ENCODE measurements around the gene NEURL1B. TPM values are rescaled to one million over a fixed set of nuclear protein-coding genes. Genes with fewer than 3 reads are reported as not detected.
A peak's percentile ranks its signal among the peaks of the same experiment; 100 is the strongest.

The NEURL1B gene
- total and polyA plus RNA-seq, 8 donors, result 2.8 to 7.8 (median 3.9) TPM

GRCh38 chr5:172644266-172644665, 3.2 kb downstream of the NEURL1B start:
- ATAC-seq, result no peak
- DNase-seq, result no peak
- Histone ChIP-seq H3K36me3 (no peaks in the 10 kb centered on the region), H3K9me3 (no peaks in the 10 kb centered on the region), H3K4me3 (no peak overlapping the region), H3K4me1 (peaks cover 6 to 10% (median 7%) of the 10 kb centered on the region in 3 donors), H3K27me3 (no peaks in the 10 kb centered on the region), H3K27ac (no peak overlapping the region)
- WGBS, 2 donors, result 75% methylated on average over 6 of the region's 6 CpGs
- intact Hi-C loops (cut with DNase I), result no loop called here
- TF ChIP-seq CTCF (IDR thresholded peaks at IDR 0.05), result no peak
- FAIRE-seq, result no peak

- no peak overlapping the region for H3K27ac ChIP-seq
- DNase-seq (no peak), FAIRE-seq (no peak), ATAC-seq (no peak)
- H3K9me3 ChIP-seq, result no peaks in the 10 kb centered on the region
- intact Hi-C loops (cut with DNase I), result no loop called here
- TF ChIP-seq CTCF (IDR thresholded peaks at IDR 0.05), result no peak
- no peaks in the 10 kb centered on the region for H3K36me3 ChIP-seq
- no peak overlapping the region for H3K4me3 ChIP-seq
- no peaks in the 10 kb centered on the region for H3K27me3 ChIP-seq
- WGBS, 2 donors, result 87 to 88% methylated on average over 8 of the region's 8 CpGs
- H3K4me1 ChIP-seq, result peaks cover 6 to 10% (median 7%) of the 10 kb centered on the region in 3 donors
Observed at GRCh38 chr5:172644711-172645110, 3.6 kb downstream of the NEURL1B start.

- WGBS, 2 donors, result 87 to 89% methylated on average over 11 of the region's 11 CpGs
- no peaks in the 10 kb centered on the region for H3K9me3 ChIP-seq
- peaks cover 2 to 4% (median 3%) of the 10 kb centered on the region in 3 donors for H3K4me1 ChIP-seq
- H3K27me3 ChIP-seq, result no peaks in the 10 kb centered on the region
- no peak overlapping the region for H3K27ac ChIP-seq
- FAIRE-seq (no peak), DNase-seq (no peak), ATAC-seq (no peak)
- intact Hi-C loops (cut with DNase I), result no loop called here
- no peak overlapping the region for H3K4me3 ChIP-seq
- no peak for TF ChIP-seq CTCF (IDR thresholded peaks at IDR 0.05)
- no peaks in the 10 kb centered on the region for H3K36me3 ChIP-seq
Observed at GRCh38 chr5:172645271-172646055, 4.4 kb downstream of the NEURL1B start.

- intact Hi-C loops (cut with DNase I), result no loop called here
- Histone ChIP-seq H3K27me3 (no peaks in the 10 kb centered on the region), H3K27ac (no peak overlapping the region), H3K36me3 (no peaks in the 10 kb centered on the region), H3K9me3 (no peaks in the 10 kb centered on the region), H3K4me3 (no peak overlapping the region), H3K4me1 (no peaks in the 10 kb centered on the region)
- FAIRE-seq (no peak), ATAC-seq (peak; percentile 42 to 65 (median 44)), DNase-seq (no peak)
- no peak for TF ChIP-seq CTCF (IDR thresholded peaks at IDR 0.05)
- 75 to 77% methylated on average over 10 of the region's 10 CpGs for WGBS, 2 donors
Observed at GRCh38 chr5:172646716-172647285, 5.7 kb downstream of the NEURL1B start.

All from pancreas (tissue), 10 donors.